ENCODE results near the gene COL24A1.

Gene COL24A1

GRCh38 chr1:86149591-86149990 is 7.0 kb downstream of the COL24A1 start:
- no peak for DNase-seq (ENCODE audit: extremely low read depth, low read depth)
- H3K4me3 ChIP-seq (replicated peaks; ENCODE audit: low read depth, low read length), result no peak overlapping the region
- no peak for TF ChIP-seq CTCF (IDR thresholded peaks at IDR 0.05; ENCODE audit: low read depth, low read length, missing control alignments)

DNA sequence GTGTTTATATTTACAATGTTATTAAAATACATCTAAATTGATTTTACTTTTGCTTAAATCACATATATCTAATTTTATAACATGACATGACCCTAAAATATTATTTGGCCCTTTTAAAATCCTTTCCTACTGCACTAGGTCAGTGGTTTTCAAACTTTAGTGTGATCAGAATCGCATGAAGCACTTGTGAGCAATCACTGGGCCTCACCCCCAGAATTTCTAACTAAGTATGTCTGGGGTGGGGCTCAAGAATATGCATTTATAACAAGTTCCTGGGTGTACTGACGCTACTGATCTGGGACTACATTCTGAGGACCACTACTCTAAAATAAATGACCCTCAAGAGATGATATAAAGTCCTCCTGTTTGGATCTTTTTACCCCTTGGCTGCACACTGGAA is 8.8 kb downstream of the COL24A1 start:
- no peak for DNase-seq (ENCODE audit: extremely low read depth, low read depth)
- TF ChIP-seq CTCF (IDR thresholded peaks at IDR 0.05; ENCODE audit: low read depth, low read length, missing control alignments), result no peak
- no peak overlapping the region for H3K4me3 ChIP-seq (replicated peaks; ENCODE audit: low read depth, low read length)

DNA sequence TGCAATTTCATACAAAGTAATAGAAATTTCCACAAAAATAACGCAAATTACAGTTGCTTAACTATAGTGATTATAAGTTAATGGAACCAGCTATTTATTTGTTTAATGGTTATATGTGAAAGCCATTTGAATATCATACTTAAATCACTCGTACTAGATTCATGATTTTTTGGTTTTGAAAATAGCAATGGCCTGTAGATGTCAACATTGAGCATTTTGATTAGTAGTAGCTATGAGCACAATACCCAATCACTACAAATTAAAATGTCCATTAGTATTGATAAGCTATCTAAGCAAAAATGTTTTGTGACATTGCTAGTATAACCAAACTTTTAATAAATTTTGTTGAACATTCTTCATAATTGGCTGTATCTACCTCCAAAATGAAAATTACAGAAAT is 10.0 kb downstream of the COL24A1 start:
- no peak for DNase-seq (ENCODE audit: extremely low read depth, low read depth)
- H3K4me3 ChIP-seq (replicated peaks; ENCODE audit: low read depth, low read length), result no peak overlapping the region
- no peak for TF ChIP-seq CTCF (IDR thresholded peaks at IDR 0.05; ENCODE audit: low read depth, low read length, missing control alignments)

- no peak overlapping the region for H3K4me3 ChIP-seq (replicated peaks; ENCODE audit: low read depth, low read length)
- DNase-seq (ENCODE audit: extremely low read depth, low read depth), result no peak
- no peak for TF ChIP-seq CTCF (IDR thresholded peaks at IDR 0.05; ENCODE audit: low read depth, low read length, missing control alignments)
Observed at GRCh38 chr1:86140281-86140880, 16.2 kb downstream of the COL24A1 start.

DNA sequence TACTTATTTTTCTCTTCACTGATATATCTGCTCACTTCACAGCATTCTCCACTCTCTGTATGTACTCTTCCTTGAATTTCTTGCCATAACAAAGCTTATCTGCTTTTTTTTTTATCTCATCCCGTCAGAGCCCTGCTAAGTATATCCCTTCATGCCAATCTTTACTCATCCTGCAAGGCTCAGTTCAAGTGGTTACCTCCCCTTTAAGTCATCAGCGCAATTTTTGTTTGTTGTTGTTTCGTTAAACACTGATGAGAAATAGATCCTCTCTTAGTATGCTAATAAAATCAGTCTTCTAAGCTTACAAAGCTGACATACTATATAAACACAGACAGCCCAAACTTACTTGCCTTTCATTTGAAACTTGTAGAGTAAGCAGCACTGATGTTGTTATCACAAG is 17.8 kb downstream of the COL24A1 start:
- no peak for TF ChIP-seq CTCF (IDR thresholded peaks at IDR 0.05; ENCODE audit: low read depth, low read length, missing control alignments)
- no peak for DNase-seq (ENCODE audit: extremely low read depth, low read depth)
- no peak overlapping the region for H3K4me3 ChIP-seq (replicated peaks; ENCODE audit: low read depth, low read length)

DNA sequence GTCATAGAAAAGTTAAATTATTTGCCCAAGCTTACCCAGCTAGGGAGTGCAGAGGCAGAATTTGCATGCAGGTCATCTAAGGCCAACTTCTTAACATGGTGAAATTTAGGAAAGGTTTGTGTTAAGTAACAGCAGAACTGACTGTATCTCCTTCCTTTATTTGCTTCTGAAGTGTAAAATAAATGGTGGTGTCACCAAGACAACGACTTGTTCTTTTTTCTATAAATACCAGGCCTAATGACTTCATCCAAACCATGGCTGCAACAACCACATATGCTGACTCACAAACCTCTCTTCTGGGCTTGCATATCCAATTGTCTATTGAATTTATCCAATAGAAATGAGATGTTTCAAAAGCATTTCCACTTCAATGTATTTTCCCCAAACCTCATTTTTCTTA is 19.1 kb downstream of the COL24A1 start:
- TF ChIP-seq CTCF (IDR thresholded peaks at IDR 0.05; ENCODE audit: low read depth, low read length, missing control alignments), result no peak
- H3K4me3 ChIP-seq (replicated peaks; ENCODE audit: low read depth, low read length), result no peak overlapping the region
- DNase-seq (ENCODE audit: extremely low read depth, low read depth), result no peak

DNA sequence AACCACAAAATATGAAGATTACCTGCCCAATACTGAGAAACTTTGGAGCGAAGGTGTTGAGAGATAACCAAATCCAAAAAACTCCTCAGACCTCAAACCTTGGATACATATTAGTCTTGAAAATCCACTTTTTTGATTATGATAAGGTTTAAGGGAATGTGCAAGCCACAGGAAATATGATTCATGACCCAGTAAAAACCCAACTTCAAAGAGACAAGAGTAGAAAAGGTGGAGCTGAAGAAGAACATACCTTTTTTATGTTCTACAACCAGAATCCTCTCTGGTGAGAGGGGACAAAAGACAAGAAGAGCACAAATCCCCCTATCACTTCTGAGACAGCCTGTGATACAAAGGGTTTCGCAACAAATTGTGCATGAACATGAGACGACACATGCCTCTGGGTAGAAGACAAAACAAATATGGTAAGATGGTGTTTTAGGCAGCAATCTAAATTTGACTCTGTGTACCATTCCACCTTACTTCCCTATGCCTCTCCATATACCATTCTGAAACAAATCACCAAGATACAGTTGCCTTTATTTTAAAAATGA is 37.3 kb downstream of the COL24A1 start:
- no peak for DNase-seq (ENCODE audit: extremely low read depth, low read depth)
- TF ChIP-seq CTCF (IDR thresholded peaks at IDR 0.05; ENCODE audit: low read depth, low read length, missing control alignments), result no peak
- H3K4me3 ChIP-seq (replicated peaks; ENCODE audit: low read depth, low read length), result no peak overlapping the region
